T-helper 2 cell (primary cell): ENCODE results near the gene ZKSCAN3.
"Not testable (repeated sequence)": the region's sequence is repeated elsewhere in the genome, so short reads cannot be mapped to it uniquely, and the experiment has no call there.

Experiments used
- DNase-seq, 5 experiments: peaks; one replicate each; pipeline versions ENCODE4 v3.0.0 to v3.0.0-alpha.2; 2012 to 2022
- total RNA-seq, 2 donors: gene quantifications; one replicate each; lab custom pipeline; 2026; lab: John Stamatoyannopoulos, UW

ZKSCAN3 gene
- total RNA-seq, result 3.1 to 7.8 reads per million in 2 donors

GRCh38 chr6:28349892-28350737 lies at the start of gene ZKSCAN3:
ZKSCAN3 (plus strand) TSS chr6:28349947; CDS start chr6:28359587, 9,640 bp downstream.
- DNase-seq, result peak; percentile 55 to 92 (median 71)

DNA sequence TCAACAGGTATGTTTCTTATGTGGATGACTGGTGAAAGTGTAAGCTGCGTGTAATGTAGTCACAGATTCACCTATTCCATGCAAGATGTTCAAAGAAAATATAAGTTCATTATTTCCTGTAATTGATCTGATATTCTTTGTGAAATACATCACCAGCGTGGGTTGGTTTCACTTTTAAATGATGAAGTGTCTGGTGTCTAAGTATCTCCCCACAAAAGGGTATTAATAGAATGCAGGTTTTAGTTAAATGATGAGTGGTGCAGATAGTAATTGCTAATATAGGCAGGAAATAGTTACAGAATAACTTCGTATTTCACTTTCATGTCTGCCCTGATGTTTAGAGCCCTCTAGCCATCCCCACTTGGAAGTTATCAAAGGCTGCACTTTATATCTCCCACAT lies 46.2 kb upstream of the ZKSCAN3 start:
- DNase-seq, result peak in 1 of 5 experiments; percentile 14

DNA sequence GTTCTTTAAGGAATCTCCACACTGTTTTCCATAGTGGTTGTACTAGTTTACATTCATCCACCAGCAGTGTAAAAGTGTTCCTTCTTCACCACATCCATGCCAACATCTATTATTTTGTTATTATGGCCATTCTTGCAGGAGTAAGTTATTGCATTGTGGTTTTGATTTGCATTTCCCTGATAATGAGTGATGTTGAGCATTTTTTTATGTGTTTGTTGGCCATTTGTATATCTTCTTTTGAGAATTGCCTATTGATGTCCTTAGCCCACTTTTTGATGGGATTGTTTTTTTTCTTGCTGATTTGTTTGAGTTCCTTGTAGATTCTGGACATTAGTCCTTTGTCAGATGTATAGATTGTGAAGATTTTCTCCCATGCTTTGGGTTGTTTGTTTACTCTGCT lies 43.4 kb upstream of the ZKSCAN3 start:
- not testable (repeated sequence) for DNase-seq

- DNase-seq, result no peak
Observed at GRCh38 chr6:28311139-28311823, 38.5 kb upstream of the ZKSCAN3 start.

DNA sequence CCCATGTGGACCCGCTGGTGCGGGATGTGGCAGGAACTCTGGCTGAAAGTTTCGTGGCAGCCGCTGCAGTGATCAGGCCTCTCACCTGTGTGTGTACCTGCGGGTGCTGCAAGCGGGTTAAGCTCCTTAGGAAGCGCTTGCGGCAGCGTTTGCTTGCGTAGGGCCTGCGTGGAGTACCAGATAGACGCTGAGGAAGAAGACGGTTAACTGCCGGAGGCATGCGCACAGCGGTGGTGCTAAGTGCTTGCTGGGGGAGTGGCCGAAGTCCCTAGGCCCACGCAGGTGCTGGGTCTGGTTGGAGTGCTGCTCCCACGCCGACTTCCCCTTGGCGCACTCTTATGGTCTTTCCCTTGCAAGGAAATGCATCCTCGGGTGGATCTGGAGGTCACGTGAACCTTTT lies 36.8 kb upstream of the ZKSCAN3 start:
- no peak for DNase-seq

- no peak for DNase-seq
Observed at GRCh38 chr6:28315628-28316027, 34.1 kb upstream of the ZKSCAN3 start.

- not testable (repeated sequence) for DNase-seq
Observed at GRCh38 chr6:28317866-28318265, 31.9 kb upstream of the ZKSCAN3 start.

- no peak for DNase-seq
Observed at GRCh38 chr6:28322661-28323060, 27.1 kb upstream of the ZKSCAN3 start.

DNA sequence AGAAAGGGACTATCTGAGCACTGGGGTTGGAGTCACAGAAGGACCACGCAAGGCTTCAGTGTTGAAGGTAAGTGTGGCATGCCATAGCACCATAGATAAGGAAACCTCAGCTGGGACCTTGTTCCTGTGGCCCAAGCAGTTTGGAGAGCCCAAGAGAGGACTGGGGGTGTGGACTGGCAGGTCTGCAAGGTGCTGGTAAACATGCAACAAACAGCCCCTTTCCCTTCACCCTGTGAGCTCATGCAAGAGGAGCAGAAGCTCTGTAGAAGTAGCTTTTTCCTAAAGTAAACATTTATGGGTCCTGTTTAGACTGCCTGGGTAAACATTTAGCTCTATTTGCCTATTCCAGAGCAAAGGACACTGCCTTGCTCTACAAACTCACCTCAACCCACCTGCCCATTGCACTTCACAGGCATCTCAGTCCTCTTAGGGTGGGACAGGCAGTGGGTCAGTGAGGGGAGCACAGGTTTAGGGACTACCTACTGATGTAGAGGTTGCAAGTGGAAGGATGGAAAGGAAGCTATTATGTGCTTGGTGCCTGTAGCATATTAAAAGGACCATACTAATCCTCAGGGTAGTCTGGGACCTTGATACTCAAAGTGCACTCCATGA lies 25.8 kb upstream of the ZKSCAN3 start:
- DNase-seq, result no peak

DNA sequence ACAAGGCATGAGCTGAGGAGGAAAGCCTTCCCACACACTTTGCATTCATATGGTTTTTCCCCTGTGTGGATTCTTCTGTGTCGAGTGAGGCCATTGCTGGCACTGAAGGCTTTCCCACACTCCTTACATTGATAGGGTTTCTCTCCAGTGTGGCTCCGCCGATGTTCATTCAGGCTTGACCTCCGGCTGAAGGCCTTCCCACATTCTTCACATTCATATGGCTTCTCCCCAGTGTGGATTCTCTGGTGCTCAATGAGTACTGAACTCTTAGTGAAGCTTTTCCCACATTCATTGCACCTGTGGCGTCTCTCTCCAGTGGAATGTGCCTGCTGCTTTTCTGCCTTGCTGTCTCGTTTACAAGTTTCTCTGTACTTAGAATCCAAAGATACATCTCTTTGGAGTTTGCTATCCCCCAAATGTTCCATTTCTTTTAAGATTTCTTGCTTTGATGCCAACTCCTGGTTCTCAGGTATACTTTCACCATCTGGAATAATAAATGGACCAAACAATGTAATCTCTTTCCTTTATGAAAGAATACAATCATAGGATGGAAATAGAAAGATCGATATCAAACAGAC lies 23.3 kb upstream of the ZKSCAN3 start:
- no peak for DNase-seq

DNA sequence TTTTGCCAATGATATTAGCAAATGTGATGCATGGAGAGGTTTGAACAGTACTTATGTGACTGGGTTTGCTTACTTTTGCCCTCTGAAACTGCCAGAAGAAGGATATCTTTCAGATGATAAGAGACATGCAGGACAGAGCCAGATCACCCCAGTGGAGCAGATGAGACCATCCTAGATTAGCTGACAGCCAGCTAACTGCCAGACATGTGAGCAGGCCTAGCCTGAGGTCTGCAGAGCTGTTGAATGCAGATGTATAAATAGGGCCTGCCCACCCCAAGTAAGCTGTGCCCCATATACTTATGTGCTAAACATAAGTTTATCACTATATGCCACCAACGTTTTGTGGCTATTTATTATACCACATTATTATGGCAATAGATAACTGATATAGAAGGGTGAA lies 19.7 kb upstream of the ZKSCAN3 start:
- no peak for DNase-seq

DNA sequence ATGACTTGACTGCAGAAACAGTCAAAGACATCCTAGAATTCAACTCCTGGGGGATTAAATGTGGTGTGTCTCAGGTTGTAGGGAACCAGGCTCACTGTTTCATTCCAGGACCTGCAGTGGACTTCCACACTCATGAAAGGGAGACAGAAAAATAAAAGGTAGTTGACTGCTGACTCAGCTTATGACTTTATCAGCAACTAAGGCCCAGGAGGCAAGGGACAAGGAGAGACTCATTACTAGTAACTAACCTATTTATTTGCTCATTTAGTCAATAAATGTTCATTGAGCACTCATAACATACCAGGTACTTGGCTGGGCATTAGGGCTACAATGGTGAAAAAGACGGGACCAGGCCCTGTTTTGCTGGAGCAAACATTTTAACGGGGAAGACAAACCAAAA lies 16.7 kb upstream of the ZKSCAN3 start:
- no peak for DNase-seq

GRCh38 chr6:28333599-28334018 lies 16.1 kb upstream of the ZKSCAN3 start:
- DNase-seq, result no peak

DNA sequence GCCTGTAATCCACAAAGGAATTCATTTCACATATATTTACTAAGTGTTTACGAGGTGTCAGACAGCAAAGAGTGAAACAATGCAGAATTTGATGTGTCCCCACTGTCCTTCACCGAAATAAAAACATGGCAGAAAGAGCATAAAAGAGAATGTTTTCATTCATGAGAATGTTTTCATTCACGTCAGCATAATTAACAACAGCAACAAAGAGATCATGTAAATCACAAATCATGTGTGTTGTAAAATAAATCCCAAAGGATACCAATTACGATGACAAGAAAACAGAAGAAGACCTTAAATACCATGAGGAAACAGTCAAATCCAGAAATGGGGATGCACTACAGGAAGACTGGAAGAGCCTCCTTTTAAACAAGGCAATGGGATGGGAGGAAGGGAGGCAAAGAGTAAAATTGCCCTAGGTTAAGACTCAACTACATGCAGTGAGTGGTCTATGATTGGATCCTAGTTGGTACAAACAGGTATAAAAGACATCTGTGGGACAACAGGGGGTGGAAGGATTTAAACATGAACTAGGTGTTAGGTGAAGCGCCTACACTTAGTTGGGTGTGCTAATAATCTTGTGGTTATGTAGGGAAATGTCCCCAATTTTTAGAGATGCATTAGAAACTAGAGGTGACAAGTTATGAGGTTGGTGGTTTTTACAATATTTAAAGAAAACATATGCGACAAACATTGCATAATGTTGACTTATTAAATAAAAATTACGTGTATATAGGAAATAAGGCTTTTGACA lies 15.3 kb upstream of the ZKSCAN3 start:
- no peak for DNase-seq

DNA sequence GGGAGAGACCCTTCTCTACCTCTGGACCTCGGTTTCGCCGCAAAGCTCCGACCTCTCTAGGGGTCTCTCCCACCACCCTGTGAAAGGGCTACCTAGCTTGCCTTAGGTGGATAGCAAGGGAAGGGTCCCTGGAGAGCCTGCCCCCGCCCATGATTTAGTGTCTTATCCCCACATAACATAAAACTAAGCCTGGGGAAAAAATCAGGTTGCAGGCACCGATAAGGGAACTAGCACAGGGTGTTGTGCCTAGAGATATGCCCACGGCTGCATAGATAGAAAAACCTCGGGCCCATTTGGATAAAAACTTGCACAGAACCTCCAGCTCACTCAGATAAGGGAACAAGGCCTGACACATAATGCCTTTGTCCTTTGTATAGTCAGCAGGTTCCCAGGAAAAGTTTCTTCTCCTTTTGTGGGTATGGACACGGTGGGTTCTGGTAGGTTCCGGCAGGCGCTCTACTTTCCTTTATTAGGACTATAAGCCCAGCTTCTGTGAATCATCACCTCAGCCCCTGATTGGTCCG lies 14.6 kb upstream of the ZKSCAN3 start:
- no peak for DNase-seq

DNA sequence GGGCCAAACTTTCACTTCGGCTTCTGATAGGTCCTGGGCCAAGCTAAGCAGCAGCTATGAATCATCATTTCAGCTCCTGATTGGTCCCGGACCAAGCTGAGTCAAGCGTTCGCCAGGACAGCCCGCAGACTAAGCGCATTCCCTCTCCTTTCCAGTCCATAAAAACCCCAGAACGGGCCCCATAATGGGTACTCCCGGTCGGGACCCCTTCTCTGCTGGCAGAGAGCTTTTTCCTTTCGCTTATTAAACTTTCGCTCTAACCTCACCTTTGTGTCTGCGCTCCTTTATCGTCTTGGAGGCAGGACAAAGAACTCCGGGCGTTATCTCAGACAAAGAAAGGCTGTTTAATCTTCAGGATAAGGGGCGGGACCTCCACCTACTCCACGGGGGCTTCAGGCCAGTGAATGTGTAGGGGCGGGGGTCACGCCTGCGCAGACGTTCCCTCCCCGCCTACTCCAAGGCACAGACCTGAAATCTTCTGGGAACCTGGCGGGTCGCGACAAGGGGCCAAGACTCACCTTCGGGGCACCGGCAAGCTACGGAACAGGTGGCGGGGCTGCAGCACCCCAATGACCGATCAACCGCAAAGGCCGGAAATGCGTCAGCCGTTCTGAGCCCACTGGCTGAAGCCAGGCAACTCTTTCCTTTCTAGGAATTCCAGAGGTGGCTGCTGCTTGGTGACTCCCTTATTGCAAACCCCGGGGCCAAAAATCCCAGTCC lies 14.0 kb upstream of the ZKSCAN3 start, which contains the start of gene ZSCAN31:
TSS of gene ZSCAN31 (minus strand) at position 585 of the 720 bp plus-strand sequence. CDS start 6,465 bp downstream, outside the sequence.
- DNase-seq, result peak; percentile 39 to 91 (median 71)

DNA sequence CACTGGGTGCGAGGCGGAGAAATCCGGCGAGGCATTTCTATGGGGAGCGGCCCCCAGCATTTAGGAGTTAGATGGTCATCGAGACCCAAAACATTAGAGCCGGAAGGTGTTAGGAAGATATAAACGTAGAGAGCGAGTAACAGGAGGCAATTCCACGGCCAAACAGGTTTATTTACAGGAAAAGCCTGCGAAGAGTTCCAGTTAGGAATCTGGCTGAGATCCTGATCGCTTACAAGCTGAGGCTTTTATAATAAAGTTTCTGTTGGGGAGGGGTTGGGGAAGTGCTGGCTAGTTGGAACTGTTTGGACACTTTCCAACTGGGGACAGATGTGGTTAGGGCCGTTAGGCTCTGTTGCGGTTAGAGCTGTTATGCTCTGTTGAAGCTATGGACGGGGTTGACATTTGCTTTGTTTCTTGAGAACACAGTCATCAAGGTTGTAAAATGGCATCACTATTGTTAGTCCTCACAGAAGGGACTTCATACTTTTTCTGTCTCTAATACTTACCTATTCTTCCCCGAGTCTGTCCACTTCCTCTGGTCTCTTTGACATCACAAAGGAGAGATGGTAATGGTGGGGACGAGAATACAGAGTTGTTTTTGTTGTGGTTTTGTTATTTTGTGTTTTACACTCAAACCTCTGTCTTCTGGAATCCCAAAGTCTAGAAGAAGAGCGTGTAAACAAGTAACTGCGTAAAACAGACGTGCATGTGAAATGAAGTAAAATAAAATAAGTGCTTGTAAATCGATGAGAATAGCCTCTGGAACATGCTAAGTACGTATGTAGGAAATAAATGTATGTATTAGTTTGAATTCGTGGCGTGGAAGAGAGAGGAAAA lies 13.2 kb upstream of the ZKSCAN3 start:
- peak in 2 of 5 experiments; percentile 34 to 63 for DNase-seq

DNA sequence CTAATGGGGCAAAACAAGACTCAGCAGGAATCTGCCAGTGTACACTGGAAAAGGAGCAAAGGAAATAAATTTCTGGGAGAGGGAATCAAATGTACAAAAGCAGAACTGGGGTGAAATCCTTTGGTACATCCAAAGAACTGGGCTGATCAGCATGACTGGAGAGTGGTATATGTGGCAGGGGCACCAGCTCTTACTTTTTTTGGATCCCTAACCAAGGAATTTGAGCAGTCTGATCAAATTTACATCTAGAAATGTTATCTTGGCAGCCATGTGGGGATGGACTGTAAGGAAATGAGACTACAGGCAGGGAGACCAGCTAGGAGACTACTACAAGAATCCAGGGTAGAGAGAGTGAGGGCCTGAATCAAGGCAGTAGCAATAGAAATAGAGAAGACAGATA lies 12.6 kb upstream of the ZKSCAN3 start:
- no peak for DNase-seq

DNA sequence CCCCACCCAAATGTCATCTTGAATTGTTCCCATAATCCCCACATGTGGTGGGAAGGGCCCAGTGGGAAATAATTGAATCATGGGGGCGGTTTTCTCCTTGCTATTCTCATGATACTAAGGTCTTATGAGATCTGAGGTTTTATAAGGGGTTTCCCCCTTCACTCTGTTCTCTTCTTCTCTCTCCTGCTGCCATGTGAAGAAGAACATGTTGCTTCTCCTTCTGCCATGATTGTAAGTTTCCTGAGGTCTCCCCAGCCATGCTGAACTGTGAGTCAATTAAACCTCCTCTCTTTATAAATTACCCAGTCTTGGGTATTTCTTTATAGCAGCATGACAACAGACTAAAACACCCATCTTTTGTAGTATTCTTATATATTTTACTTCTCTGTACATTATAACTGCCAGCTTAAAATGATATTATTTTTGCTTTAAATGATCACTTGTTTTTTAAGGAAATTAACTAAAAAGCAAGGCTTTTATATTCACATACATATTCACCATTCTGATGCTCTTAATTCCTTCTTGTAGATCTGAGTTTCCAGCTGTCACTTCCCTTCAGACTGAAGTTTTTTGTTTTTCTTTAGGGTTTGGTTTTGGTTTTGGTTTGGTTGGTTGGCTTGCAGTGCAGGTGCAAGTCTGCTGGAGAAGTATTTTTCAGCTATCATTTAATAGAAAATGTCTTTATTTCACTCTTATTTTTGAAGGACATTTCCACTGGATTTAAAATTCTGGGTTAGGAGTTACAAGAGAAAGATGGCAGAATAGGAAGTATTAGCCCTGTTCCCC lies 9.2 kb upstream of the ZKSCAN3 start:
- DNase-seq, result no peak
